Activated CD4-positive, alpha-beta T cell treated with anti-CD3 and anti-CD28 coated beads for 36 hours (primary cell): ENCODE data around the gene CDH4. TPM values are rescaled to one million over a fixed set of nuclear protein-coding genes. Genes with fewer than 3 reads are reported as not detected.

Source experiments
- ATAC-seq: fragments of 200-7000 bp; cut with Tn5 transposase; one replicate; pipeline ENCODE4 v1.10.0; 2021; ENCODE audit warnings: mild to moderate bottlenecking, moderate library complexity
- CTCF ChIA-PET: fragments of 350-600 bp; sonication (Branson Sonifier 250); formaldehyde crosslinking; loops from one replicate; lab custom pipeline; 2021; ENCODE audit warnings: antibody characterized with exemption; lab: Charles Lee
- POLR2A ChIA-PET: fragments of 350-600 bp; sonication (Branson Sonifier 250); formaldehyde crosslinking; loops from one replicate; lab custom pipeline; 2021; ENCODE audit warnings: antibody characterized with exemption, inconsistent platforms; lab: Charles Lee
- DNase-seq: peaks from one replicate; pipeline ENCODE4 v3.0.0-alpha.2; 2020
- H3K27ac Mint-ChIP-seq: one replicate; pipeline ENCODE4 v1.8.0; 2021; ENCODE audit warnings: mixed read lengths
- H3K27me3 Mint-ChIP-seq: one replicate; pipeline ENCODE4 v1.8.0; 2021; ENCODE audit warnings: mixed read lengths
- H3K36me3 Mint-ChIP-seq: one replicate; pipeline ENCODE4 v1.8.0; 2021; ENCODE audit warnings: low read depth, mixed read lengths
- H3K4me1 Mint-ChIP-seq: one replicate; pipeline ENCODE4 v1.8.0; 2021; ENCODE audit warnings: mixed read lengths
- H3K4me3 Mint-ChIP-seq: one replicate; pipeline ENCODE4 v1.8.0; 2021; ENCODE audit warnings: mild to moderate bottlenecking, moderate library complexity, mixed read lengths
- H3K9me3 Mint-ChIP-seq: one replicate; pipeline ENCODE4 v1.8.0; 2021; ENCODE audit warnings: low read depth, mixed read lengths
- intact Hi-C, 2 experiments: fragments of 100-400 bp; cut with DNase I in 1 of 2; cut with micrococcal nuclease in 1 of 2; formaldehyde crosslinking; loops; one replicate each; pipeline versions ENCODE4 v1.14.2 to v1.15.1; 2022 to 2024; cut with DNase I, micrococcal nuclease
- total RNA-seq, 2 experiments: library from RNA; stranded (reverse); gene quantifications; one replicate each; pipeline ENCODE4 v1.2.3, GENCODE V29; 2021

The CDH4 gene
- total RNA-seq, 2 experiments from 2014 or later: not detected

DNA sequence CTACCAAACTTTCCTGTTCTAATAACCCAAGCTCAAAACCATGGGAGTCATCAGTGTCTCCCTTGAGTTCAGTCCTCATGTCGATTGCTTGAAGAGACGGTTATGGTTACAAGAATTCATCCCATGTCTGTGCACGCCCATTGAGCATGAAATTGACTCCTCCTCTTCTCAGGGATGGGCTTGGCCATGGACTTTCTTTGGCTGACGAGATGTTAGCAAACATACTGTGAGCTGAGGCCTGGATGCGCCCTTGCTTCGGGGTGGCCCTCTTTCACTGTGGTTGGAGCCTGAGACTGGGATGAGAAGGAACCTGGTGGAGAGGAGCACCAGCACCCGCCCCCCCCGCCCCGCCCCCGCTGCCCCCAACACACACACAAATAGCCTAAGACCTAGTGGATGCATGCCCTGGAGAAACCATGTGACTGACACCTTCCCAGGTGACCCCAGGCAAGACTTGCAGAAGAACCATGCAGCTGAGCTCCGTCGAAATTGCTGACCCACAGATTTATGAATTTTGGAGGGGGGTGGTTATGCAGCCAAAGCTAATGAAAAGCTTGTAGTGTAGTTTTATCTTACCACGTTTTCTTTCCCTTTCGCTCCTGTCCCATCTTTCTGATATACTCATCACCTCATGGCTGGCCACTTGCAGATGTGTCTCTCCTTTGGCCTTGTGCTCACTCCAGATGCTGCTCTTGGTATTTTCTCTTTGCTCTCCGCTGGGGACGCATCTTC is 231.4 kb downstream of the CDH4 start:
- POLR2A ChIA-PET: no interaction called here
- intact Hi-C loops: no loop called here
- Mint-ChIP-seq H3K36me3 (no peaks in the 10 kb centered on the region), H3K9me3 (no peaks in the 10 kb centered on the region), H3K4me1 (no peaks in the 10 kb centered on the region), H3K27me3 (peaks cover 3% of the 10 kb centered on the region), H3K27ac (no peak overlapping the region), H3K4me3 (no peak overlapping the region)
- ATAC-seq (no peak), DNase-seq (no peak)
- CTCF ChIA-PET: no interaction called here

DNA sequence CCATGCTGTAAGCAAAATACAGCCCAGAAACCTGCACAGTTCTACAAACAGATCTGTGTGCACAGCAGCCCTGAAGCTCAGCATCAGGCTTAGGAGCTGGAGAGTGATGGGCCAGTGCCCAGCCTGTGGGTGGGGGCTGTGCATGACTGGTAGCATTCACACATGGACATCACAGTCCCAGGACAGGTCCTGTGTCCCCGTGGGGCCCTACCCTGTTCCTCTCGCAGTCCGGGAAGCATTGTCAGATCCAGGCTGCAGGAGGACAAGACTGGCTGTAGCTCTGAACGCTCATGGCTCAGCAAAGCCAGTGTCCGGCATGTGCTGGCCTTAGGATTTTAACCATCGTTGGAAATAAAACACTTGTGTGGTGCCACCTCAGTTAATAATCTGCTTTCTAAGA is 234.1 kb downstream of the CDH4 start:
- Mint-ChIP-seq H3K27ac (no peak overlapping the region), H3K27me3 (peaks cover 3% of the 10 kb centered on the region), H3K9me3 (no peaks in the 10 kb centered on the region), H3K4me3 (no peak overlapping the region), H3K36me3 (no peaks in the 10 kb centered on the region), H3K4me1 (no peaks in the 10 kb centered on the region)
- ChIA-PET CTCF (no interaction called here), POLR2A (no interaction called here)
- DNase-seq (no peak), ATAC-seq (no peak)
- intact Hi-C loops: no loop called here

DNA sequence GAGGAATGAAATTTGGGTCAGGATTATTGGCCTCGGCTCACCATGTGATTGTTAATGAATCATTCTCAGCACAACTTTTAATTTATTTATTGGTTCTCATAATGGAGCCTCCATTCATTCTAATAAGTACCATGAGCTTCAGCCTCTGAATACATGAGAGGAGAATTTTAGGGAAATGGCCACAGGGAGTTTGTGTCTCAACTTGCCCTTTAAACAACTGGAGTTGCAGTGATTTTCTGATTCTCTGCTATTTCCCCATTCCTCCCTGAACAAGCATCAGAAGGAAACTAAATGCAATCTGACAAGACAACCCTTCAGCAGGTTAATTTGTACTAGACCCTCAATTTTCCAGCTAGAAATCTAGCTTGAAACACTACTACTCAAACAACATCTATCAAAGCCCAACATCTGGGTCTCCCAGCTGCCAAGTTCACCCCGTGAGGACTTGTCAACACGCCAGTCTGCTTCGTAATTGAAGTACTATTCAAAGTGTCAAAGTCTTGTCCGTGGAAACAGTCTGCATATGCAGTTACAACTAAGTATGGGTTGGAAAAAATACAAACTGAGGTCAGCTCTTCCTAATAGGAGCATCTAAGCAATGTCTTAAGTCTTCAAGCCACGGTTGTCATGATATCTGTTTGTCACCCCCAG is 235.4 kb downstream of the CDH4 start:
- CTCF ChIA-PET: no interaction called here
- Mint-ChIP-seq H3K4me3 (no peak overlapping the region), H3K27me3 (peaks cover 3% of the 10 kb centered on the region), H3K9me3 (no peaks in the 10 kb centered on the region), H3K27ac (no peak overlapping the region), H3K36me3 (no peaks in the 10 kb centered on the region), H3K4me1 (no peaks in the 10 kb centered on the region)
- ATAC-seq (no peak), DNase-seq (no peak)
- intact Hi-C loops: no loop called here
- POLR2A ChIA-PET: no interaction called here

DNA sequence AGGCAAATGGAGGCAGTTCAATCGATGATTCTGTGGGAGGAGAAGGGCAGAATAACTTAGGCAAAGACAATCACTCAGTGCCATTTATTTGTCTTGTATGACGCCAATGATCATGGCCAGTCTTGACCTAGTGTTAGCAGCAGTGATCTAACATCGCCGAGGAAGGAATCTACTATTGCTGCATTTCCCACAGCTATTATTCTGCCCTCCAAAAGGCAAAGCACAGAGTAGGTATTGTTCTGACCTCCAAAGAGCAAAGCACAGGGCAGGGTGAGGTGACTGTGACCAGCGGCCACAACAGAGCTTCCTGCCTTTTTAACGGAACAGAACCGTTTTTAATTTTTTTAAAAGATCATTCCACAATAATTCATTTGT is 235.9 kb downstream of the CDH4 start:
- ChIA-PET CTCF (no interaction called here), POLR2A (no interaction called here)
- DNase-seq (no peak), ATAC-seq (no peak)
- intact Hi-C loops: no loop called here
- no peak overlapping the region for H3K4me3 Mint-ChIP-seq
- no peak overlapping the region for H3K27ac Mint-ChIP-seq
- H3K36me3 Mint-ChIP-seq: no peaks in the 10 kb centered on the region
- no peaks in the 10 kb centered on the region for H3K4me1 Mint-ChIP-seq
- no peaks in the 10 kb centered on the region for H3K9me3 Mint-ChIP-seq
- H3K27me3 Mint-ChIP-seq: peaks cover 3% of the 10 kb centered on the region

DNA sequence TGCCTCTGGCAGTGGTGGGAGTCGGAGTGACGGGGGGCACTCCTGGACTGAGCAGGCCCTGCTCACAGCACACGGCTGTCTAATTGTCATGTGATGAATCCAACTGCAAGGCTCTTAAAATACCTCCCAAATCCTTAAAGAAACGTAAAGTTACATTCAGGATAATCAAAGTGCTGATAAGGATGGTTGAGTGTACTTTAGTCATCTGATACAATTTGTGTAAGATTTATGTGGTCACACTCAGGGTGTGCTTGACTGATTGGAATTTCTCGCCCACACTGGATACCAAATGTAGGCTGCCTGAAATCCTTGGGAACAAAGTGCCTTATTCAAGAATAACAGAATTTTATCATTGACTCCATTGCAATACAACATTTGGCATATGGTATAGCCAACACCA is 238.7 kb downstream of the CDH4 start:
- no peak for DNase-seq
- Mint-ChIP-seq H3K27ac (no peak overlapping the region), H3K27me3 (peaks cover 3% of the 10 kb centered on the region), H3K4me3 (no peak overlapping the region), H3K36me3 (no peaks in the 10 kb centered on the region), H3K9me3 (no peaks in the 10 kb centered on the region), H3K4me1 (no peaks in the 10 kb centered on the region)
- CTCF ChIA-PET: no interaction called here
- ATAC-seq: no peak
- intact Hi-C loops: no loop called here
- POLR2A ChIA-PET: no interaction called here

DNA sequence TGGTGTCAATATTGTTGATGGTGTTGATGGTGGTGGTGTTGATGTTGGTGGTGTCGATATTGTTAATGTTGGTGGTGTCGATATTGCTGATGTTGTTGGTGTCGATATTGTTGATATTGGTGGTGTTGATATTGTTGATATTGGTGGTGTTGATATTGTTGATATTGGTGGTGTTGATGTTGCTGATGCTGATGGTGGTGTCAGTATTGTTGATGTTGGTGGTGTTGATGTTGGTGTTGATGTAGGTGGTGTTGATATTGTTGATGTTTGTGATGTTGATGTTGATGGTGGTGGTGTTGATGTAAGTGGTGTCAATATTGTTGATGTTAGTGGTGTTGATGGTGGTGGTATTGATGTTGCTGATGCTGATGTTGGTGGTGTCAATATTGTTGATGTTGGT is 240.0 kb downstream of the CDH4 start:
- H3K4me1 Mint-ChIP-seq: no peaks in the 10 kb centered on the region
- ATAC-seq (no peak), DNase-seq (no peak)
- intact Hi-C loops: no loop called here
- H3K36me3 Mint-ChIP-seq: no peaks in the 10 kb centered on the region
- ChIA-PET CTCF (interaction anchor here (0.5 kb wide), 1 partner anchor 567 kb away, joined by 3 read pairs; no protein-coding TSS in a partner anchor), POLR2A (no interaction called here)
- peaks cover 2% of the 10 kb centered on the region for H3K27me3 Mint-ChIP-seq
- H3K27ac Mint-ChIP-seq: no peak overlapping the region
- no peak overlapping the region for H3K4me3 Mint-ChIP-seq
- H3K9me3 Mint-ChIP-seq: no peaks in the 10 kb centered on the region

DNA sequence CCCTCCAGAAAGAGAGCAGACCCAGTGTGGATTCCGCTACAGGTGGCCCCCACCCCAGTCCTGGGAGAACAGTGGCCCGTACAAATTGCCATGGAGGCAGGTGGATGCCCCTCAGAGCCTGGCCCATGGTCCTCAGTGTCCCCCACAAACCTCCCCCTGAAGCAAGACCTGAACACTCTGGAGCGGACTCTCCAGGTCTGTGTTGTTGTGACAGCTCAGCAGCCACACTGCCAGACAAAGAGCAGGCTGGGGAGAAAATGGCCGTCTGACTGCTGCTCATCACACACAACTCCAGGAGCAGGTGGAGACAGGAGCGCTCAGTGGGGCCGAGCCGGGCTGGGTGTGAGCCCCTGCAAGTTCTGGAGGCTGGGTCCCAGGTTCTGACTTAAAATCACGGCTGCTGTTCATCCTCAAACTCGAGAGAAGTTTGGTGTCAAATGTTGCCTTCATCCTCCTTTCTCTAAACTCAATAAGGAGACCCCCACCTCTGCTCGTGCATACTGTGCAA is 241.8 kb downstream of the CDH4 start:
- intact Hi-C loops: no loop called here
- ChIA-PET CTCF (no interaction called here), POLR2A (no interaction called here)
- Mint-ChIP-seq H3K9me3 (no peaks in the 10 kb centered on the region), H3K36me3 (no peaks in the 10 kb centered on the region), H3K27ac (no peak overlapping the region), H3K27me3 (no peaks in the 10 kb centered on the region), H3K4me1 (no peaks in the 10 kb centered on the region), H3K4me3 (no peak overlapping the region)
- DNase-seq (no peak), ATAC-seq (no peak)

DNA sequence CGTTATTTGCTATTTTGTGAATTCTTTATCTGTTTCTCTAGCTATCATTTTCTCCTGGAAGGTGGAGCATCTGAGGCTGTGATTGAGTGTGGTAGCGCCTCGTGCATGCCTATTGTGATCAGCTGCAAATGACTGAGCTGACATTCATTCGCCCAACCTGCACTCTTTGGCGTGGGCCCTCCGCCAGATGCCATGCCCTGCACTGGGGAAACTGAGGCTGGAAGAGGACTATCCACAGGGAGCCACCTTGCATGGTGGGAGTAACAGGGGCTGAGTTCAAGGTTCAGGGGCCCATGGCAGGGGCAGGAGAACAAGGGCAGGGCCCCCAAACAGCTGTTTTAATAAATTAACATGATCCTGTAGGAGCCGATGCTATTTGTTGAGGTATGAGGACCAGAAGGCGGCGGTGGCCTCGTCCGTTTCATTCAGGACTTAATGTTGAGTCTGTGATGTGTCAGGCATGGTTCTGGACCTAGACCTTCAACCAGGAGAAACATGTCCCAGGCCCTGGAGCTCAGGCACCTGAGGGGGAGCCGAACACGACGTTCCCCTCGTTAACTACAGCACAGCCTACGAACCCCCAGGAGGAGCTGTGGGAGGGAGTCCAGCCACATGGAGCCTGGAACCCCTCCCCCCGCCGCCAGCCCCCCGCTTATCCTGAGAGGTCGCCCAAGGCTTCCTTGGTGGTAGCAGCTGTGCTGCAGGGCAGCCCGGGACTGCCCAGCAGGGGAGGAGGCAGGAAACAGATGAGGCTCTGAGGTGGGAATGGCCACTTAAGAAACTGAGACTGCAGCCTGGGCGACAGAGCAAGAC is 242.9 kb downstream of the CDH4 start:
- CTCF ChIA-PET: no interaction called here
- H3K27ac Mint-ChIP-seq: no peak overlapping the region
- no peaks in the 10 kb centered on the region for H3K27me3 Mint-ChIP-seq
- H3K4me1 Mint-ChIP-seq: no peaks in the 10 kb centered on the region
- intact Hi-C loops: no loop called here
- POLR2A ChIA-PET: no interaction called here
- ATAC-seq (no peak), DNase-seq (no peak)
- no peak overlapping the region for H3K4me3 Mint-ChIP-seq
- no peaks in the 10 kb centered on the region for H3K9me3 Mint-ChIP-seq
- no peaks in the 10 kb centered on the region for H3K36me3 Mint-ChIP-seq

DNA sequence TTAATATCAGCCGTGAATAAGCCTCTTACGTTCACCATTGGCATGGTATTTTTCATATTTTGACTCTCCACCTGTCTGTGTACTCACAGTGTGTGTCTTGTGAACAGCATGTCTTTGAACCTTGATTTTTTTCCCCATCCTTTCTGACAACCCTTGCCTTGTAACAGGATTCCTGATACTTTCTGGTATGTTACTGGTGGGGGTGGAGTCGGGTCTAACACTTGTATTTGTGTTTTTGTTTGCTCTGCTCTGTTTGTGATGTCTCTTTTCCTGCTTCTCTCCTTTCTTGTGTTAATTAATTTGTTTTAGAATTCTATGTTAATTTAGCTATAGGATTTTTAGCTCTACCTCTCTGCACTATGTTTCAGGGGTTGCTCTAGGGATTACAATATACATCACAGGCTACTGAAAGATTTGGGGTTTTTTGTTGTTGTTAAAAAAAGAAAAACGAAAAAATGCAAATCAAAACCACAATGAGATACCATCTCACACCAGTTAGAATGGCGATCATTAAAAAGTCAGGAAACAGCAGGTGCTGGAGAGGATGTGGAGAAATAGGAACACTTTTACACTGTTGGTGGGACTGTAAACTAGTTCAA is 245.1 kb downstream of the CDH4 start:
- intact Hi-C loops: no loop called here
- no peak for ATAC-seq
- H3K4me1 Mint-ChIP-seq: no peaks in the 10 kb centered on the region

DNA sequence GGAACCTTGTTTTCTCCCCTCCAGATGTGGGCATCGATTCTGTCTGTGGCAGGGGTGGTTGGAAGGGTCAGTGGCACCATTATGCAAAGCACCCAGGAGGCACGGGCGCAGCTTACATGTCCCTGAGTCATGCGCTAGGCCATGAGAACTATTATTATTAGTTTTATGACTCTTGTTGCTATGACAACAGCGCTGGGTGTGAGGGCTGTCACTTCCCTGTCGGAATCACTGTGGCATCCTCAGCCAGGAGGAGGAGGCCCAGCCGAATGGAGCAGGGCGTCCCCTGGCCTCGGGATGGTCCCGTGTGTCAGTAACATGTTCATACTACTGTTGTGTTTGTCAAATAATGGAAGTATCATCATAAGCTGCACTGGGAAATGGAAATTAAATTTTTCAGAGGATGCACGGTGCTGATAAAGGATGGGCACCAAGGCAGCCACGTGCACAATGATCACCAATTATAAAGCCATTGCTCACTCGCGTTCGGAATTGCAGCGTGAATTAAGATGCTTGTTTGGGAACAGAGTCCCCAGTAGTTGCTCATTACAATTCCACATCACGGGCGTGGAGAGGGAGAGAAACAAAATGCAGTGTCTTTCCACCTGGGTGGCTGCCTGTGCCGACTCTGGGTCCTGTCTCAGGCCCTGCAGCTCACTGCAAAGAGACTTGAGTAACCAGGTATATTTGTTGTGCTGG is 247.9 kb downstream of the CDH4 start:
- POLR2A ChIA-PET: no interaction called here
- no peak for ATAC-seq

More for the DNA sequence above, 245.1 kb downstream of the CDH4 start:
- H3K9me3 Mint-ChIP-seq: no peaks in the 10 kb centered on the region
- no peak overlapping the region for H3K4me3 Mint-ChIP-seq
- POLR2A ChIA-PET: no interaction called here
- H3K27me3 Mint-ChIP-seq: no peaks in the 10 kb centered on the region
- H3K36me3 Mint-ChIP-seq: no peaks in the 10 kb centered on the region
- CTCF ChIA-PET: no interaction called here
- DNase-seq: no peak
- H3K27ac Mint-ChIP-seq: no peak overlapping the region

DNA sequence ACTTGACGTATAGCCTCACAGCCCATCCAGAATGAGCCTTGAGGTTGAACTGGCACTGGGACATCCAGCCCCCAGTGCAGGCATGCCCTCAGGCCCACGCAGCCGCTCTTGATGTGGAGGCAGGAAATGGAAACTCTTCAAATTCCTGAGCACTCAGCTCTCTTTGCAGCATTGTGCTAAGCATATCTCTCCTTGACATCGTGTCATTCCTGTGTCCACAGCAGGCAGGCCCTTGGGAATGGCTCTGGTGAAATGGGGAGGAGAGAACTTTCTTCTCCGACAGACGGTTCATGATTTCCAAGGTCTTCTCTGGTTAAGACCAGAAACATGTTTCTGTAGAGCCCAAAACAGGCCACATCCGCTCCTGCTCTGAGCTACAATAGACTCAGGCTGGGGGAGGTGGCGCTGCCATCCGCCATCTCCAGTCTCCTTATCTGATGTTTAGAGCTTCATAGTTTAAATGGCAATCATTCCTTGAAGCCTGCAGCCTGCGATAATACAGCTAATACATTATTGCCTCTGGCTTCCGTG is 248.8 kb downstream of the CDH4 start:
- no peak overlapping the region for H3K4me3 Mint-ChIP-seq
- POLR2A ChIA-PET: no interaction called here
- intact Hi-C loops: no loop called here
- H3K27me3 Mint-ChIP-seq: no peaks in the 10 kb centered on the region
- no peaks in the 10 kb centered on the region for H3K4me1 Mint-ChIP-seq
- CTCF ChIA-PET: interaction anchor here (0.7 kb wide), 1 partner anchor 817 kb away, joined by 3 read pairs; no protein-coding TSS in a partner anchor
- DNase-seq: no peak
- no peak overlapping the region for H3K27ac Mint-ChIP-seq
- H3K36me3 Mint-ChIP-seq: no peaks in the 10 kb centered on the region
- no peak for ATAC-seq
- H3K9me3 Mint-ChIP-seq: no peaks in the 10 kb centered on the region

More for the DNA sequence above, 247.9 kb downstream of the CDH4 start:
- intact Hi-C loops: no loop called here
- no peak overlapping the region for H3K27ac Mint-ChIP-seq
- no peaks in the 10 kb centered on the region for H3K36me3 Mint-ChIP-seq
- no peak overlapping the region for H3K4me3 Mint-ChIP-seq
- no peaks in the 10 kb centered on the region for H3K27me3 Mint-ChIP-seq
- H3K9me3 Mint-ChIP-seq: no peaks in the 10 kb centered on the region
- H3K4me1 Mint-ChIP-seq: no peaks in the 10 kb centered on the region
- CTCF ChIA-PET: no interaction called here
- no peak for DNase-seq
